Measurements from ENCODE around the gene C10orf90. TPM values are rescaled to one million over a fixed set of nuclear protein-coding genes. Genes with fewer than 3 reads are reported as not detected.
A peak's percentile ranks its signal among the peaks of the same experiment; 100 is the strongest.

Gene C10orf90
- total RNA-seq, 6 donors from 2014 or later: 1.0 TPM; not detected in 5

GRCh38 chr10:126611303-126611702 lies 59.2 kb downstream of the C10orf90 start:
- Histone ChIP-seq H3K36me3 (no peaks in the 10 kb centered on the region), H3K27ac (no peak overlapping the region), H3K4me3 (no peak overlapping the region), H3K9me3 (no peaks in the 10 kb centered on the region), H3K4me1 (no peaks in the 10 kb centered on the region), H3K27me3 (no peaks in the 10 kb centered on the region)
- TF ChIP-seq POLR2AphosphoS5 (IDR thresholded peaks at IDR 0.05): no peak
- no peak for TF ChIP-seq POLR2A (IDR thresholded peaks at IDR 0.05)
- TF ChIP-seq, protein P1, sequence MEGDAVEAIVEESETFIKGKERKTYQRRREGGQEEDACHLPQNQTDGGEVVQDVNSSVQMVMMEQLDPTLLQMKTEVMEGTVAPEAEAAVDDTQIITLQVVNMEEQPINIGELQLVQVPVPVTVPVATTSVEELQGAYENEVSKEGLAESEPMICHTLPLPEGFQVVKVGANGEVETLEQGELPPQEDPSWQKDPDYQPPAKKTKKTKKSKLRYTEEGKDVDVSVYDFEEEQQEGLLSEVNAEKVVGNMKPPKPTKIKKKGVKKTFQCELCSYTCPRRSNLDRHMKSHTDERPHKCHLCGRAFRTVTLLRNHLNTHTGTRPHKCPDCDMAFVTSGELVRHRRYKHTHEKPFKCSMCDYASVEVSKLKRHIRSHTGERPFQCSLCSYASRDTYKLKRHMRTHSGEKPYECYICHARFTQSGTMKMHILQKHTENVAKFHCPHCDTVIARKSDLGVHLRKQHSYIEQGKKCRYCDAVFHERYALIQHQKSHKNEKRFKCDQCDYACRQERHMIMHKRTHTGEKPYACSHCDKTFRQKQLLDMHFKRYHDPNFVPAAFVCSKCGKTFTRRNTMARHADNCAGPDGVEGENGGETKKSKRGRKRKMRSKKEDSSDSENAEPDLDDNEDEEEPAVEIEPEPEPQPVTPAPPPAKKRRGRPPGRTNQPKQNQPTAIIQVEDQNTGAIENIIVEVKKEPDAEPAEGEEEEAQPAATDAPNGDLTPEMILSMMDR (IDR thresholded peaks at IDR 0.05): no peak
- TF ChIP-seq EP300 (IDR thresholded peaks at IDR 0.05): no peak
- 77 to 79% methylated on average over 2 of the region's 2 CpGs for WGBS, 2 donors
- ATAC-seq (ENCODE audit: low FRiP score in 2 of 2) (no peak), DNase-seq (no peak)

DNA sequence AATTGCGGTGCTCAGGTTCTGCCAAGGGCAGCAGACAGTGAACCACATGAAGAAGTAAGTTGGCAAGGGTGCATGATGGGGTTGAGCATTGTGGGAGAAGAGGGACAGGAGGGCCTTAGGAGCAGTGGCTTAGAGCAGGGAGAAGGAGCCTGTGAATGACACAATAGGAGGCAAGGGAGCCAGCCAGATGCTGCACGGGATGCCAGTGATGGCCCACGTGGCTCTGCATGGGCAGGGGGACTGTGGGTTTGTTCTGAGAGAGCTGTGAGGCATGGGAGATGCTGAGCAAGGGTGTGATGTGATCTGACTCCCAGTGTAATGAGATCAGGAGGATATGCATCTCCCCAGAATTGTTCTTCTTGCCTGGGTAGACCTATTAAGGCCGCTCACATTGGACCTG lies 60.9 kb downstream of the C10orf90 start:
- WGBS, 2 donors: 70 to 83% methylated on average over 4 of the region's 4 CpGs
- no peak for TF ChIP-seq POLR2A (IDR thresholded peaks at IDR 0.05)
- no peak for TF ChIP-seq POLR2AphosphoS5 (IDR thresholded peaks at IDR 0.05)
- TF ChIP-seq EP300 (IDR thresholded peaks at IDR 0.05): no peak
- TF ChIP-seq, protein P1 (IDR thresholded peaks at IDR 0.05): no peak
- DNase-seq: no peak
- Histone ChIP-seq H3K4me1 (no peaks in the 10 kb centered on the region), H3K4me3 (no peak overlapping the region), H3K36me3 (no peaks in the 10 kb centered on the region), H3K27ac (no peak overlapping the region), H3K9me3 (no peaks in the 10 kb centered on the region), H3K27me3 (no peaks in the 10 kb centered on the region)
- ATAC-seq (ENCODE audit: low FRiP score in 2 of 2): no peak

GRCh38 chr10:126599949-126600682 lies 70.4 kb downstream of the C10orf90 start:
- Histone ChIP-seq H3K9me3 (no peaks in the 10 kb centered on the region), H3K27ac (no peak overlapping the region), H3K36me3 (no peaks in the 10 kb centered on the region), H3K27me3 (no peaks in the 10 kb centered on the region), H3K4me1 (no peaks in the 10 kb centered on the region), H3K4me3 (no peak overlapping the region)
- TF ChIP-seq EP300 (IDR thresholded peaks at IDR 0.05) (no peak), POLR2AphosphoS5 (IDR thresholded peaks at IDR 0.05) (no peak), POLR2A (IDR thresholded peaks at IDR 0.05) (no peak)
- TF ChIP-seq, protein P1 (IDR thresholded peaks at IDR 0.05): no peak
- DNase-seq: peak in 1 of 2 donors; percentile 32
- 85 to 91% methylated on average over 19 of the region's 19 CpGs for WGBS, 2 donors
- no peak for ATAC-seq (ENCODE audit: low FRiP score in 2 of 2)

DNA sequence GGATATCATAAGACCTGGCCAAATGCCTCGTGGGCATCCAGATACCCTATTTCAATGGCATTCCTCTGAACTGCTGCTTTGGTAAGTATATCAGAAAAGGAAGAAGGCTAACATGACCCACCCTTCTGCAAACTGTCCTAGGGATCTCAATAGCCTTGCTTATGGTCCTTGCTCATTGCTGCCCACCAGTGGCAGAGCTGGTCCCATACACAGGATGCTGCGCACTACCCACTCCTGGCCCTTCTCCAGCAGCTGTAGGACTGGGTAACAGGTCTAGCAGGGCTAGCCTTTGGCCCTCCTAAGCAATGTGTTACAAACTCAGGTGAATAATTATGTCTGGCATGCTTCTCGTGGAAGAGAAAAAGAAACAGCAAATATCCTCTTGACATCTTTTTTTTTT lies 72.5 kb downstream of the C10orf90 start:
- ATAC-seq (ENCODE audit: low FRiP score in 2 of 2) (peak; percentile 35 to 56), DNase-seq (peak in 1 of 2 donors; percentile 47)
- 28 to 32% methylated on average over 3 of the region's 3 CpGs for WGBS, 2 donors
- Histone ChIP-seq H3K36me3 (no peaks in the 10 kb centered on the region), H3K27me3 (no peaks in the 10 kb centered on the region), H3K27ac (no peak overlapping the region), H3K9me3 (no peaks in the 10 kb centered on the region), H3K4me3 (no peak overlapping the region), H3K4me1 (no peaks in the 10 kb centered on the region)
- TF ChIP-seq, protein P1 (IDR thresholded peaks at IDR 0.05): peak in 4 of 6 experiments; percentile 8 to 40 (median 26)
- TF ChIP-seq POLR2AphosphoS5 (IDR thresholded peaks at IDR 0.05): no peak

DNA sequence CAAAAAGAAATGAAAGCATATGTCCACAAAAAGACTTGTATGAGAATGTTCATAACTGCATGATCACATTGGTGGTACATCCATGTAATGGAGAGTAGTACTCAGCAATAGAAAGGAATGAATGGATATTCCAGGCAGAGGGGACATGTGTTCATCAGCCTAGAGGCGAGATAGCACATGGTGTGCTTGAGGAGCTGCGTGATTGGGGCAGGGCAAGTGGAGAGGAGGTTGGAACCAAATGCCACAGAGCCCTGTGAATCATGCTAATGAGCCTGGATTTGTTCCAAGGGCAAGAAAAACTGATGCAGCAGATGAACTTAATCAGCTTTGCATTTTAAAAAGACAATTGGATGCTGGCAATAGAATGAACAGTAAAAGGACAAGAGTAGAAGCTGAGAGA lies 73.3 kb downstream of the C10orf90 start:
- TF ChIP-seq POLR2AphosphoS5 (IDR thresholded peaks at IDR 0.05) (no peak), POLR2A (IDR thresholded peaks at IDR 0.05) (no peak), EP300 (IDR thresholded peaks at IDR 0.05) (no peak)
- TF ChIP-seq, protein P1 (IDR thresholded peaks at IDR 0.05): no peak
- H3K27ac ChIP-seq: no peak overlapping the region
- DNase-seq (no peak), ATAC-seq (ENCODE audit: low FRiP score in 2 of 2) (no peak)
- no peaks in the 10 kb centered on the region for H3K4me1 ChIP-seq
- WGBS, 2 donors: 76 to 92% methylated on average over 2 of the region's 2 CpGs
- H3K4me3 ChIP-seq: no peak overlapping the region
- H3K9me3 ChIP-seq: no peaks in the 10 kb centered on the region
- no peaks in the 10 kb centered on the region for H3K27me3 ChIP-seq
- no peaks in the 10 kb centered on the region for H3K36me3 ChIP-seq
